WERI-Rb-1 (cell line): ENCODE measurements around the gene TPO.
"Not testable (repeated sequence)": the region's sequence is repeated elsewhere in the genome, so short reads cannot be mapped to it uniquely, and the experiment has no call there.

ENCODE experiments used
- DNase-seq: peaks from one replicate; pipeline ENCODE4 v3.0.0-alpha.2; 2020
- H3K27ac ChIP-seq: fragments of 250-450 bp; sonication (Bioruptor Pico); 2 replicates; pipeline ENCODE4 v1.5.1; 2020; ENCODE audit warnings: mild to moderate bottlenecking, moderate library complexity
- H3K27me3 ChIP-seq: fragments of 250-450 bp; sonication (Bioruptor Pico); 2 replicates; pipeline ENCODE4 v1.5.1; 2021; ENCODE audit warnings: mild to moderate bottlenecking, low read depth, moderate library complexity; ENCODE audit not compliant: insufficient read depth, severe bottlenecking
- H3K36me3 ChIP-seq: fragments of 250-450 bp; sonication (Bioruptor Pico); 2 replicates; pipeline ENCODE4 v1.5.1; 2020; ENCODE audit warnings: mild to moderate bottlenecking, moderate library complexity
- H3K4me3 ChIP-seq: 2 replicates; pipeline ENCODE4 v1.5.1; 2011; ENCODE audit warnings: low read depth, mild to moderate bottlenecking, control low read depth, low read length
- H3K9me3 ChIP-seq: fragments of 250-450 bp; sonication (Bioruptor Pico); 2 replicates; pipeline ENCODE4 v1.5.1; 2021; ENCODE audit warnings: mild to moderate bottlenecking, moderate library complexity; ENCODE audit not compliant: severe bottlenecking
- CTCF ChIP-seq: IDR thresholded peaks from 2 replicates; pipeline ENCODE4 v1.5.1; 2011; ENCODE audit warnings: low read depth, mild to moderate bottlenecking, control low read depth, inconsistent platforms, low read length

TPO gene

DNA sequence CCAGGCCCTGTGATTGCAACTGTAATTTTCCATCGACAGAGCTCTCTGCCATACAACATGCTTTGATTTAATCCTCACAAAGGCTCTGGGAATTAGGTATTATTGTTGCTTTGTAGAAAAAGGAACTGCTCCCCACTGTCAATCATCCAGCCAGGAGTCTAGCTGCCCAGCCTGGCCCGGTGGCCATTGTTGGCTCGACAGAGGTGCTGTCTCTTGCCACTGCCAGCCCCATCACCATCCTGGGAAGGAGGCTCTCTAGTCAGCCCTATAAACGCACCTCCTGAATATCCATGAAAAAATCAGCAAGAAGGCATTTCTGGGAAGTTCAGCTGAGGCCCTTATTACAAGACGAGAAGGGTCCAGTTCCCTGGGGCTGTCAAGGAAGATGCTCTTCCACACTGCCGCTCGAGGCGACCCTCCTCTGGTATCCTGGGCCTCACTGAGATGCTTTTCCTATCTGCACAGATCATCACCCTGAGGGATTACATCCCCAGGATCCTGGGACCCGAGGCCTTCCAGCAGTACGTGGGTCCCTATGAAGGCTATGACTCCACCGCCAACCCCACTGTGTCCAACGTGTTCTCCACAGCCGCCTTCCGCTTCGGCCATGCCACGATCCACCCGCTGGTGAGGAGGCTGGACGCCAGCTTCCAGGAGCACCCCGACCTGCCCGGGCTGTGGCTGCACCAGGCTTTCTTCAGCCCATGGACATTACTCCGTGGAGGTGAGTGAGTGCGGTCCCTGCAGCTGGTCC is 71.0 kb downstream of the TPO start:
- DNase-seq: no peak
- no peaks in the 10 kb centered on the region for H3K27me3 ChIP-seq
- no peaks in the 10 kb centered on the region for H3K36me3 ChIP-seq
- TF ChIP-seq CTCF: no peak
- H3K9me3 ChIP-seq: no peaks in the 10 kb centered on the region
- H3K27ac ChIP-seq: no peak overlapping the region
- H3K4me3 ChIP-seq: no peak overlapping the region

DNA sequence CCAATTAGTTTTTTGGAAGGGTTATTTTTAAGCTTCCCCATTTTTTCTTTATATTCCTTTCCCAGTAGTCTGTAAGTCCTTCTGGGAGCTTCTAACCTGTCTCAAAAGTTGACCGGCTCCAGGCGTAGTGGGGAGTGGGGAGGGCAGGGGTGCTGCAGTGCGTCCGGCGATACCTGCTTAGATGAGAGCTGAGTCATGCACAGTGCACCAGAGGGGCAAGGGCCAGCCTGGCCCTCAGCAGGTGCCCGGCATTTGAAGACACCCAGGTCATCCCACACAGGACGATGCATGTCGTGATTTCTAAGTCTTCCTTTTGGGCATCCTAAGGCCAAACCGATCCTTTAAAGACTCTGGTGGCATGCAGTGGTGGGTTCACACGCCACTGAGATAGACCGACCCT is 73.4 kb downstream of the TPO start:
- H3K27me3 ChIP-seq: no peaks in the 10 kb centered on the region
- no peak for TF ChIP-seq CTCF

DNA sequence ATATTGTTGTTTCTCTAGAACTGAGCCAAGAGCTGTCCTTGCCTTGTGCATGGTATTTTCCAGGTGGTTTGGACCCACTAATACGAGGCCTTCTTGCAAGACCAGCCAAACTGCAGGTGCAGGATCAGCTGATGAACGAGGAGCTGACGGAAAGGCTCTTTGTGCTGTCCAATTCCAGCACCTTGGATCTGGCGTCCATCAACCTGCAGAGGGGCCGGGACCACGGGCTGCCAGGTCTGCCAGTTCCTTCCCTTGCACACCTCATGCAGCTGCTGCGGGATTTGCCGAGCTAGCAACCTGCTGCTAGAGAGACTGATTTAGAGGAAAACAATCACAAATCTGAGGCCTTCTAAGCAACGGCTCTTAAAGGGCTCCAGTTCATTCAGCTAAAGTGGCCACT is 74.5 kb downstream of the TPO start:
- Histone ChIP-seq H3K9me3 (no peaks in the 10 kb centered on the region), H3K27ac (no peak overlapping the region), H3K4me3 (no peak overlapping the region), H3K36me3 (no peaks in the 10 kb centered on the region), H3K27me3 (no peaks in the 10 kb centered on the region)
- no peak for TF ChIP-seq CTCF
- no peak for DNase-seq

More for the DNA sequence above, 73.4 kb downstream of the TPO start:
- no peaks in the 10 kb centered on the region for H3K36me3 ChIP-seq
- no peaks in the 10 kb centered on the region for H3K9me3 ChIP-seq
- no peak for DNase-seq
- H3K27ac ChIP-seq: no peak overlapping the region
- no peak overlapping the region for H3K4me3 ChIP-seq

- H3K27ac ChIP-seq: no peak overlapping the region
- no peaks in the 10 kb centered on the region for H3K36me3 ChIP-seq
- no peak overlapping the region for H3K4me3 ChIP-seq
- H3K9me3 ChIP-seq: no peaks in the 10 kb centered on the region
- DNase-seq: no peak
- no peaks in the 10 kb centered on the region for H3K27me3 ChIP-seq
- no peak for TF ChIP-seq CTCF
Observed at GRCh38 chr2:1488181-1488671, 75.0 kb downstream of the TPO start.

DNA sequence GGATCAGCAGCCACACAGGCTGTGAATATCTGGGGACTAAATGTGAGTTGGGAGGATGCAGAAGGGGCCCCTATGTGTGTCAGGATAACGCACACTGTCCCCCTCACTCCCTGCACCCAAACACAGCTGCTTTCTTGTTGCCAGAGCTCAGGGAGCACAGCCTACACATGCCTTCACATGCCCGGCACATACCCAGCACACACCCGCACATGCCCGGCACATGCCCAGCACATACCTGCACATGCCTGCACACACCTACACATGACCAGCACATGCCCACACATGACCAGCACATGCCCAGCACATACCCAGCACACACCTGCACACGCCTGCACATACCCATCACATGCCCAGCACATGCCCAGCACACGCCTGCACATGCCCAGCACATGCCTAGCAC is 75.6 kb downstream of the TPO start:
- Histone ChIP-seq H3K27ac (peak overlapping the region; percentile 50), H3K4me3 (no peak overlapping the region), H3K9me3 (no peaks in the 10 kb centered on the region), H3K27me3 (no peaks in the 10 kb centered on the region), H3K36me3 (no peaks in the 10 kb centered on the region)
- no peak for TF ChIP-seq CTCF
- DNase-seq: no peak

- Histone ChIP-seq H3K9me3 (no peaks in the 10 kb centered on the region), H3K27me3 (no peaks in the 10 kb centered on the region), H3K4me3 (no peak overlapping the region), H3K27ac (peak overlapping the region; percentile 50), H3K36me3 (no peaks in the 10 kb centered on the region)
- DNase-seq: no peak
- TF ChIP-seq CTCF: no peak
Observed at GRCh38 chr2:1489486-1489885, 76.2 kb downstream of the TPO start.

DNA sequence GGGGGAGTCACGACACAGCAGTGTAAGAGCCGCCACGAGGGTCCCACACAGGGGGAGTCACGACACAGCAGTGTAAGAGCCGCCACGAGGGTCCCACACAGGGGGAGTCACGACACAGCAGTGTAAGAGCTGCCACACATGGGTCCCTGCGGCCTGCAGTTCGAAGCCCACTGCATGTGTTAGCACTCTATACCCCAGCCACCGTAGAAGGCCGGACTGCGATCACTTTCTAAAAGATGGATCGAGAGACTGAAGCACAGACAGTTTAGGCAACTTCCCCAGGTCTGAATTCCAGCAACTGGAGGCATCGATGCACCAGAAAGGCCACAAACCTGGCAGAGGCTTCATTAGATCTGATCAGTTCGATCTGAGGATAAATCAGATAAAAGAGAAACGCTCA is 77.1 kb downstream of the TPO start:
- H3K27me3 ChIP-seq, DNase-seq, H3K9me3 ChIP-seq: not testable (repeated sequence)

More for the DNA sequence above, 77.1 kb downstream of the TPO start:
- H3K4me3 ChIP-seq, H3K36me3 ChIP-seq, H3K27ac ChIP-seq: not testable (repeated sequence)
